ENCODE results near the gene CD207.

GRCh38 chr2:70785137-70785911 lies 50.3 kb downstream of the CD207 start:
- peak; percentile 68 for TF ChIP-seq CTCF (IDR thresholded peaks at IDR 0.05)
- no peak for TF ChIP-seq EZH2phosphoT487 (IDR thresholded peaks at IDR 0.05)
- TF ChIP-seq EZH2 (IDR thresholded peaks at IDR 0.05): no peak
